GM21367 (cell line): Measurements from ENCODE around the gene CPLX4.

ENCODE experiments used
- ATAC-seq: cut with Tn5 transposase; IDR thresholded peaks from one replicate; pipeline ENCODE4 v1.9.1; 2021; ENCODE audit not compliant: unreplicated experiment

The CPLX4 gene

DNA sequence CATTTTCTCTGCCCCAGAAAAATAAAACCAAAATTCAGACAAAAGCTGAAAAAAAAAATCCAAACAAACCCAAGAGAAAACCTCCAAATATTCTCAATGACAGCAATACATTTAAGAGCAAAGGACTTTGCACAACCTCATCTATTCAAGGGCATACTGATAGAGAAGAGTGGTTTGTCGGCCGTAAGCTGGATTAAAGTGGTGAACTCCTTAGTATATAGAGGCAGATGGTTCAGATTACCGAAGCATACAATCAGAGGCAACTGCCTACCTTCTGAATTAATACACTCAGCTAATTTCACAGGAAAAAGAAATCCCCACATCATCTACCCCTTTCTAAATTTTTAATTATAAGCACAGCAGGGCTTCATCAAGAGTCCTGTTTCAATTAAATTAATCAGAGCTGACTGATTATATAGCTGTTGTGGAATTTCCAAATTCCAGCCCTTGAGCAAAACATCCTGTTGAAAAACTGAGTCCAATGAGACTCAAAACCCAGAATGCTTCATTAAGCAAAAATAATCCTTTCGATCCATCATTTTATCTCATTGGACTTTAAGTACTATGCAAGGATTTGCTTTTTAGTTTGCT lies at the start of gene CPLX4:
Gene CPLX4, minus strand, starts transcription at position 190 of the 591 bp plus-strand sequence. Its CDS starts 187 bp downstream, at position 3.
- ATAC-seq: no peak

DNA sequence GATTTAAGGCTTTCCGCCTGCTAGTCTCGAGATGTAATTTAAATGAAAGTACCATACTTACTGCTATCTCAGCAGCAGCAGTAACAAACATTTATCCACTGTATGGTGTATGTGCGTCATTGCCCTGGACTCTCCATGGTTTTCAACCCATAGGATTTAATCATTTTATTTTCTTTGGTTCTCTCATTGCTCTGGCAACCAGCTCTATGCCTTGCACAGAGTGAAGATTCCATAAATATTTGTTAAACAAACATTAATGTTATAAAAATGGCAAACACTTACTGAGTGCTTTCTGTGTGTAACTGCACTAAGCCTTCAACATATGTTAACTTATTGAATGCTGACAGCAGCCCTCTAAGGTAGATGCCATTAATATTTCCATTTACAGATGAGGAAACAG lies 41.9 kb upstream of the CPLX4 start:
- ATAC-seq: no peak

- peak; percentile 6 for ATAC-seq
Observed at GRCh38 chr18:59359576-59359952, 41.1 kb upstream of the CPLX4 start.

- ATAC-seq: peak; percentile 95
Observed at GRCh38 chr18:59358712-59359575, 40.5 kb upstream of the CPLX4 start, which contains the start of gene LMAN1. Gene LMAN1, minus strand, starts transcription at chr18:59359265. Its CDS starts 21 bp downstream, at chr18:59359244.

GRCh38 chr18:59358414-59358711 lies 39.9 kb upstream of the CPLX4 start:
- ATAC-seq: peak; percentile 7

DNA sequence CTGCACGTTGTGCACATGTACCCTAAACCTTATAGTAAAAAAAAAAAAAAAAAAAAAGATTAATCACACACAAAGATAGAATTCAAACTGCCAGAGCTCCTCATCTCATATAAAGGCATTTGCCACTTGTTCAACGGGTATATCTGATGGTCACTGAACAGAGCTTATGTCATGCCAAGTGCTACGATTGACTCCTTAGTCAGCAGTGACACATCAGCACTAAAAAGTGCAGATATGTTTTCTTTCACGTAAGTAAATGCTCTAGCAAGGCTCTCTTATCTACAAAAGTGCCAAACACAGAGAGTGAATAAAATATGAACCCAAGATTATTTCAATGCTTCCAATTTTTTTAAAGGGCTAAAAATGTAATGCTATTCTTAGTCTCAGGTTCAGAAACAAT lies 39.5 kb upstream of the CPLX4 start:
- ATAC-seq: no peak

DNA sequence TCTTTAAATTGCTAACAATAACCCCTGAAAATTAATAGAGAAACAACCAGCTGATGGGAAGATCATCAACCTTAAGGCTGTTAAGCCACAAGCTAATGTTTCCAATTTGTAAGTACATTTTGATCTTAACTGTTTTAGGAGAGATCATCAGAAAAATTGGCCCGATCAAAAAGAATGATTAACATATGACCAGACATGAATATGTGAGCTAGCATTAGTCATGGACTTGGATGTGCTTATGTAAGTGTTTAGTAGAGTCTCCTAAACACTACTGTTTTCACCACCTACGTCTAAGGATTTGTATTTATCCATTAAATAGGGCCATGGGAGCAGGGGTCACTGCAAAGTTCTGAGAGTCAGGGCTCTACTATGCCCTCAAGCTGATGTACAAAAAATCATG lies 36.3 kb upstream of the CPLX4 start:
- ATAC-seq: no peak

GRCh38 chr18:59353079-59353680 lies 34.7 kb upstream of the CPLX4 start:
- no peak for ATAC-seq

DNA sequence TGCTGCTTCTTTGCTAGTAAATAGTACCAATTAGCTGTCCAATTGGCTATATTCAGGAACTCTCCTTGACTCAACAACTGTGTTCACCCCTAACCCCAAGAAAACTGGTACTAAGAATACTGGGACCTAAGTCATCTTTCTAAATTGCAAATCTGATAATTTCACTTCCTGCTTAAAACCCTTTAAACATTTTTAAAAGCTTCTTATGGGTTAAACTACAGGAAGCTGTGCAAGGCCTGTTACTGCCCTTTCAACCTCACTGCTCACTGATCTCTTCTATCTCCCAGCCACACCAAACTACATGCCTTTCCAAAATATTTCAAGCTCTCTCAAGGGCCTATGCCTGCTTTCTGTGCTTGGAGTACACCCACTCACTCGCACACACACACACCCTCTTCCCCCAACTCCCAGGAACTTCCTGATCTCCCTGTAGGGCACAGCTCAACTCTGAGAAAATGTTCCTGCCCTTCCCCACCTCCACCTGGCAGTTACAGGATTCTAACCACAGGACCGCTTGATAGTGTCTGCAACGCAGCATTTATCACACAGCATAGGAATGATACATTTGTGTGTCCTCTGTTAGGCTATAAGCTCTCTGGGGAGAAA lies 33.9 kb upstream of the CPLX4 start:
- ATAC-seq: no peak

GRCh38 chr18:59345556-59345955 lies 27.1 kb upstream of the CPLX4 start:
- ATAC-seq: no peak

GRCh38 chr18:59344996-59345395 lies 26.5 kb upstream of the CPLX4 start:
- ATAC-seq: no peak

DNA sequence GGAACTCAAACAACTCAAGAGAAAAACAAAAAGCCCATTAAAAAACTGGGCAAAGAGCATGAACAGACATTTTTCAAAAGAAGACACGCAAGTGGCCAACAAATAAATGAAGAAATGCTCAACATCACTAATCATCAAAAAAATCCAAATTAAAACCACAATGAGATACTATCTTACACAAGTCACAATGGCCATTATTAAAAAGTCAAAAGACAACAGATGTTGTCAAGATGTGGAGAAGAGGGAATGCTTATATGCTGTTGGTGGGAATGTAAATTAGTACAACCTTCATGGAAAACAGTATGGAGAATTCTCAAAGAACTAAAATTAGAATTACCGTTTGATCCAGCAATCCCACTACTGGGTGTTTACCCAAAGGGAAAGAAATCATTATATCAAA lies 25.5 kb upstream of the CPLX4 start:
- no peak for ATAC-seq

- ATAC-seq: no peak
Observed at GRCh38 chr18:59340817-59341216, 22.4 kb upstream of the CPLX4 start.

GRCh38 chr18:59340312-59340711 lies 21.9 kb upstream of the CPLX4 start:
- ATAC-seq: no peak

GRCh38 chr18:59332986-59333385 lies 14.5 kb upstream of the CPLX4 start:
- ATAC-seq: no peak

GRCh38 chr18:59328683-59329082 lies 10.2 kb upstream of the CPLX4 start:
- no peak for ATAC-seq

DNA sequence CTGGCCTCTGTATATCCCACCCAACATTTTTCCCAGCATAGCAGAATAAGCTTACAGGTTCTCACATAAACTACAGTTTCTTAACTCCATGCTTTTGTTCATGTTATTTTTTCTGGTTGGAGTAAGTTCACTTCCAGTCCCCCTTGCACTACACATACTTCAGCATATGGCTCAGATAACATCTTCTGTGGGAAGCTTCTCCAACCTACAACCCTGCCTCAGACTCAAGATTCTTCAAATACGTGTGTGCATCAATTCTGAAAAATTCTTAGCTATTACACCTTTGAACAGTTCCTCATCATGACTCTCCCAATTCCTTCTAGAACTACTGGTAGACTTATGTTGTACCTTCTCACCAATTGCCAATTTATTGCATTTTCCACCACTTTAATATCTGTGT lies 7.5 kb upstream of the CPLX4 start:
- no peak for ATAC-seq

DNA sequence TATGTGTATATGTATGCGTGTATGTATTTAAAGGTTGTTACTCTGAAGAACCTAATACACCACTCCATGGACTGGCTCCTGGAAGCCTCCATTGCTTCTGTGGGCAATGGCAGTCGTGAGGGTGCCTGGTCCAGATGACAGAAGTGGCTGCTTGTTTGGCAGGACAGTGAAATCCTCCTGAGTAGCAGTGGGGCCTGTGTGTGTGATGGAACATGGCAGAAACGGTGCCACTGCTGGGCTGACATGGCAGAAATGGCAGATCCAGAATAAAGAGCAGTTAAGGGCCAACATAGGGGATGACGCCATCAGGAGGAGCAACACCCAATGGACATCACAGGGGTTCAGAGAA lies 6.1 kb upstream of the CPLX4 start:
- no peak for ATAC-seq

DNA sequence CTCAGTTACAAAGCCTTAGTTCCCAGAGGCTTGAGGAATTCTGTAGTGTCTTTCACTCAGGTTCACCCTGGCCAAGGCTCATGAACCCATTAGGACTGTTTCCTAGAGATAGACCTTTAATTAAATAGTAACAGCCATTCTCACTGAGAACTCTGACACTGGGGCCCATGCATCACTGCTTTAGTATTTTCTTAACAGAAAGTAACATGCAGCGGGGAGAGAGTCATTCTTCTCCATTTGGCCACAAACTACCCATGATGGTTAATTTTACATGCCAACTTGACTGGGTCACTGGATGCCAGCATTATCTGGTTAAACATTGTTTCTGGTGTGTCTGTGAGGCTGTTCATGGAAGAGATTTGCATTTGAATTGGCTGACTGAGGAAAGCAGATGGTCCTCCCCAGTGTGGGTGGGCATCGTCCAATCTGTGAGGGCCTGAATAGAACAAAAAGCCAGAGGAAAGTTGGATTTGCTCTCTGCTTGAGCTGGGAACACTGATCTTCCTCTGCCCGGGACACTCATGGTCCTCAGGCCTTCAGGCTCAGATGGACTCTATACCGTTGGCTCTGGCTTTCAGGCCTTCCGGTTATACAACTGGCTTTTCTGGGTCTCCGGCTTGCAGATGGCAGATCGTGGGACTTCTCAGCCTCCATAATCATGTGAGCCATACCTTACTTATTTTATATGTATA lies 5.6 kb upstream of the CPLX4 start:
- no peak for ATAC-seq

GRCh38 chr18:59311631-59312030 lies 6.8 kb downstream of the CPLX4 start:
- ATAC-seq: no peak

GRCh38 chr18:59308938-59309260 lies 9.6 kb downstream of the CPLX4 start:
- ATAC-seq: no peak
